Measurements from ENCODE around the gene SLC16A12. TPM values are rescaled to one million over a fixed set of nuclear protein-coding genes. Genes with fewer than 3 reads are reported as not detected.

Gene SLC16A12
- total RNA-seq, 1 donor = under 0.01 TPM

DNA sequence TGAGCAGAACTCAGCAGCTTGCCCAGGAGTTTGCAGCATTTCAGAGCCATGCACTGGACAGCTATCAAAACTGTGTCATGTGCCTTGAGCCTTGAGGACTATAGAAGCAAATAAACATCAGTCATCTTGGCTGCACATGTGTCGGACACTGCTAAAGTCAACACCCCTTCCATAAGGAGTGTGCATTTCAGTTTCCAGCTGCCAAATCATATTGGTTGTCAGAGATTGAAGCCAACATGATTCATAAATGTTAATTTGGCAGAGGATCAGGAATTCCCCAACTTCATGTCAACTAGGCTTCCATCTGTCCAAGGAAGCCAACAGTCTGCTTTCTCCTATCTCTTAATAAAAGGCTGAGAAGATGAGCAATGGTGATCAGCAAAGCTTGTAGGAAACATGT, 32.8 kb downstream of the SLC16A12 start:
- Histone ChIP-seq H3K27me3 (ENCODE audit: insufficient read depth, low read length) (no peaks in the 10 kb centered on the region), H3K4me3 (ENCODE audit: insufficient read depth, low read length) (no peak overlapping the region)

DNA sequence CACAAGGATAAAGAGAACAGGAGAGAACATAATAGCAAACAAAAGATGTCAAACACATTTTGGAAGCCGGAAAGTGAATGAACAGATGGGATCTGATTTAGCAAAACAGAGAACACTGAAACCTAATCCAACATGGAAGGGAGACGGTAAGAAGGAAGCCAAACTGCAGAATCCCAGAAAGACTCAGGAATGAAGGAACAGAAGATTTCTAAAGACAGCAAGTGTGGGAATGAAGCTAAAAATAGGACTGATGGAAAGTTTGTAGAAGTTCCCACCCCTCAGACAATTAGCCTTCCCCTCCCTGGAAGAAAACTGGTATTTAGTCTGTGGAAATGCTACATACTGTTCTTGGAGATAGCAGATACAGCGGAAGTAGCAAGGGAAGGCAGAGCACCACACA, 40.8 kb downstream of the SLC16A12 start:
- Histone ChIP-seq H3K4me1 (ENCODE audit: insufficient read depth, low read length) (no peaks in the 10 kb centered on the region), H3K27me3 (ENCODE audit: insufficient read depth, low read length) (no peaks in the 10 kb centered on the region), H3K9me3 (ENCODE audit: low read depth, low read length) (no peaks in the 10 kb centered on the region), H3K36me3 (ENCODE audit: insufficient read depth, low read length) (no peaks in the 10 kb centered on the region), H3K79me2 (ENCODE audit: insufficient read depth, low read length) (no peaks in the 10 kb centered on the region), H2AFZ (ENCODE audit: low read length) (no peak overlapping the region), H3K27ac (ENCODE audit: low read depth, low read length) (no peak overlapping the region), H3K4me2 (ENCODE audit: insufficient read depth, low read length) (no peak overlapping the region), H3K4me3 (ENCODE audit: insufficient read depth, low read length) (no peak overlapping the region), H4K20me1 (ENCODE audit: insufficient read depth, low read length) (no peaks in the 10 kb centered on the region)
- DNase-seq (ENCODE audit: insufficient read length, low spot score, missing footprints) = no peak
- TF ChIP-seq, protein P1, sequence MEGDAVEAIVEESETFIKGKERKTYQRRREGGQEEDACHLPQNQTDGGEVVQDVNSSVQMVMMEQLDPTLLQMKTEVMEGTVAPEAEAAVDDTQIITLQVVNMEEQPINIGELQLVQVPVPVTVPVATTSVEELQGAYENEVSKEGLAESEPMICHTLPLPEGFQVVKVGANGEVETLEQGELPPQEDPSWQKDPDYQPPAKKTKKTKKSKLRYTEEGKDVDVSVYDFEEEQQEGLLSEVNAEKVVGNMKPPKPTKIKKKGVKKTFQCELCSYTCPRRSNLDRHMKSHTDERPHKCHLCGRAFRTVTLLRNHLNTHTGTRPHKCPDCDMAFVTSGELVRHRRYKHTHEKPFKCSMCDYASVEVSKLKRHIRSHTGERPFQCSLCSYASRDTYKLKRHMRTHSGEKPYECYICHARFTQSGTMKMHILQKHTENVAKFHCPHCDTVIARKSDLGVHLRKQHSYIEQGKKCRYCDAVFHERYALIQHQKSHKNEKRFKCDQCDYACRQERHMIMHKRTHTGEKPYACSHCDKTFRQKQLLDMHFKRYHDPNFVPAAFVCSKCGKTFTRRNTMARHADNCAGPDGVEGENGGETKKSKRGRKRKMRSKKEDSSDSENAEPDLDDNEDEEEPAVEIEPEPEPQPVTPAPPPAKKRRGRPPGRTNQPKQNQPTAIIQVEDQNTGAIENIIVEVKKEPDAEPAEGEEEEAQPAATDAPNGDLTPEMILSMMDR (IDR thresholded peaks at IDR 0.05; ENCODE audit: extremely low read depth, low read depth, low read length) = no peak

More for the DNA sequence above, 32.8 kb downstream of the SLC16A12 start:
- Histone ChIP-seq H3K27ac (ENCODE audit: low read depth, low read length) (no peak overlapping the region), H3K36me3 (ENCODE audit: insufficient read depth, low read length) (no peaks in the 10 kb centered on the region), H3K4me1 (ENCODE audit: insufficient read depth, low read length) (peaks cover 8% of the 10 kb centered on the region), H3K79me2 (ENCODE audit: insufficient read depth, low read length) (no peaks in the 10 kb centered on the region), H2AFZ (ENCODE audit: low read length) (no peak overlapping the region), H3K9me3 (ENCODE audit: low read depth, low read length) (no peaks in the 10 kb centered on the region), H3K4me2 (ENCODE audit: insufficient read depth, low read length) (peak overlapping the region; percentile 15), H4K20me1 (ENCODE audit: insufficient read depth, low read length) (no peaks in the 10 kb centered on the region)
- DNase-seq (ENCODE audit: insufficient read length, low spot score, missing footprints) = no peak
- TF ChIP-seq, protein P1 (IDR thresholded peaks at IDR 0.05; ENCODE audit: extremely low read depth, low read depth, low read length) = no peak

DNA sequence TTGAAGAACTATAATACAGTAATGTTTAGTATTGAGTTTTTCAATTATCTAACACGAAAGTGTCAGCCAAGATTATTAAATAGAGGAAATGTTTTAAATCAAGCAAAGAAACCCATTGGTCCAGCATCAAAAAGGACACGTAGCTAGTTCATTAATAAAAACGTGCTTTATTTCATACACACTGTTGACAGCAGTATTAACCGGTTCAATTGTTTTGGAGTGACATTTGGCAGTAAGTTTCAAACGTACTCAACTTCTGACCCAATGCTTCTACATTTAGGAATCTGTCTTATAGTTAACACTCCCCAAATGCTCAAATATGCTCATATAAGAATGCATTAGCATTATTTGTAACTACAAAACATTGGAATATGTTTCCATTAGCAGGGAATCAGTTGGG, 41.3 kb downstream of the SLC16A12 start:
- Histone ChIP-seq H3K9me3 (ENCODE audit: low read depth, low read length) (no peaks in the 10 kb centered on the region), H2AFZ (ENCODE audit: low read length) (no peak overlapping the region), H4K20me1 (ENCODE audit: insufficient read depth, low read length) (no peaks in the 10 kb centered on the region), H3K27me3 (ENCODE audit: insufficient read depth, low read length) (no peaks in the 10 kb centered on the region), H3K36me3 (ENCODE audit: insufficient read depth, low read length) (no peaks in the 10 kb centered on the region), H3K27ac (ENCODE audit: low read depth, low read length) (no peak overlapping the region), H3K4me2 (ENCODE audit: insufficient read depth, low read length) (no peak overlapping the region), H3K79me2 (ENCODE audit: insufficient read depth, low read length) (no peaks in the 10 kb centered on the region), H3K4me1 (ENCODE audit: insufficient read depth, low read length) (no peaks in the 10 kb centered on the region), H3K4me3 (ENCODE audit: insufficient read depth, low read length) (no peak overlapping the region)
- TF ChIP-seq, protein P1 (IDR thresholded peaks at IDR 0.05; ENCODE audit: extremely low read depth, low read depth, low read length) = no peak
- DNase-seq (ENCODE audit: insufficient read length, low spot score, missing footprints) = no peak

DNA sequence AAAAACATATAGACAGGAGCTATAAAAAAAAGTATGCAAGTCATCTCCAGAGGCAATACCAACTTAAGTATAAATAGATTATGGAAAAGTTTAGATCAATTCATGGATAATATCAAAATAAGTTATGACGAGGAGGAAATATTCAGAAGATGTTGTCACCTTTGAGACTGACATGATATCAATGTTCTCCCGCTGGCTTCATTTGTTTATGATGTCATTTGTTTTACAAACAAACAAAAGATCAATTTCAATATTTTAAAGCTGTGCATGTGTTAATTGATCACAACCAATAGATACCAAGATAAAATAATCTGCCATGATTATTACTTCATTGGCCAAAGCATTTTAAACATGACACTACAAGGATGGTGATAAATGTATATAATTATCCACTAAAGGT, 43.5 kb downstream of the SLC16A12 start:
- no peak for DNase-seq (ENCODE audit: insufficient read length, low spot score, missing footprints)
- Histone ChIP-seq H3K27ac (ENCODE audit: low read depth, low read length) (no peak overlapping the region), H3K4me2 (ENCODE audit: insufficient read depth, low read length) (no peak overlapping the region), H3K9me3 (ENCODE audit: low read depth, low read length) (no peaks in the 10 kb centered on the region), H4K20me1 (ENCODE audit: insufficient read depth, low read length) (no peaks in the 10 kb centered on the region), H3K36me3 (ENCODE audit: insufficient read depth, low read length) (no peaks in the 10 kb centered on the region), H3K4me1 (ENCODE audit: insufficient read depth, low read length) (no peaks in the 10 kb centered on the region), H2AFZ (ENCODE audit: low read length) (no peak overlapping the region), H3K4me3 (ENCODE audit: insufficient read depth, low read length) (no peak overlapping the region), H3K27me3 (ENCODE audit: insufficient read depth, low read length) (no peaks in the 10 kb centered on the region), H3K79me2 (ENCODE audit: insufficient read depth, low read length) (no peaks in the 10 kb centered on the region)
- TF ChIP-seq, protein P1 (IDR thresholded peaks at IDR 0.05; ENCODE audit: extremely low read depth, low read depth, low read length) = no peak

Measured in osteoblast (primary cell).